ENCODE results near the gene DPEP2. TPM values are rescaled to one million over a fixed set of nuclear protein-coding genes. Genes with fewer than 3 reads are reported as not detected.
"Not testable (repeated sequence)": the region's sequence is repeated elsewhere in the genome, so short reads cannot be mapped to it uniquely, and the experiment has no call there.

DPEP2 gene
- total and polyA plus RNA-seq, 2 of the 13 experiments (the other 11 are each of a cell fraction or from before 2014, with no cell fraction given): 0.18 TPM; not detected in 1

DNA sequence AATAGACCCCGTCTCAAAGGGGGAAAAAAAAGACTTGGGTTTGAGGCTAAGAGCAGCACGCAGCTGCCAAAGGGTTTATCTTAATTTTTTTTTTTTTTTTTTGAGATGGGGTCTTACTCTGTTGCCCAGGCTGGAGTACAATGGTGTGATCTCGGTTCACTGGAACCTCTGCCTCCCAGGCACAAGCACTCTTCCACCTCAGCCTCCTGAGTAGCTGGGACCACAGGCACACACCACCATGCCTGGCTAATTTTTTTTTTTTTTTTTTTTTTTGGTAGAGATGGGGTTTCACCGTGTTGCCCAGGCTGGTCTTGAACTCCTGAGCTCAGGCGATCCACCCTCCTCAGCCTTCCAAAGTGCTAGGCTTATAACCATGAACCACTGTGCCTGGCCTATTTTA, 61.6 kb downstream of the DPEP2 start:
- CTCF ChIA-PET (ENCODE audit: low intra/inter-chr PET ratio, low total read pairs): not testable (repeated sequence)

More for the DNA sequence above, 61.6 kb downstream of the DPEP2 start:
- H3K27ac ChIP-seq (ENCODE audit: extremely low read length, insufficient read depth, low read length); H2AFZ ChIP-seq (ENCODE audit: low read length); H3K4me2 ChIP-seq (ENCODE audit: low read depth, low read length); H3K9ac ChIP-seq (ENCODE audit: insufficient read depth, low read depth, low read length); FAIRE-seq; BruUV-seq (replicated peaks); H3K9me3 ChIP-seq (ENCODE audit: low read length); intact Hi-C loops (cut with micrococcal nuclease; ENCODE audit: unreplicated experiment); H3K4me3 ChIP-seq (replicated peaks in 1 of 3; ENCODE audit: insufficient read depth in 1 of 3, low read depth in 2 of 3, low read length in 3 of 3); ATAC-seq; DNase-seq (ENCODE audit: low spot score); H3K27me3 ChIP-seq (ENCODE audit: control insufficient read depth in 1 of 2, insufficient read depth in 2 of 2, low read length in 2 of 2): not testable (repeated sequence)
- H3K36me3 ChIP-seq (replicated peaks in 1 of 2; ENCODE audit: control insufficient read depth in 1 of 2, insufficient read depth in 2 of 2, low read length in 2 of 2): peaks cover 6 to 11% of the 10 kb centered on the region in 2 experiments; a peak in 4 of 5 replicates
- peaks cover 24% of the 10 kb centered on the region for H3K79me2 ChIP-seq (ENCODE audit: insufficient read depth, low read length)
- peaks cover 48% of the 10 kb centered on the region for H3K4me1 ChIP-seq (ENCODE audit: insufficient read depth, low read length)
- POLR2A ChIA-PET: interaction anchor here (0.7 to 4.6 kb wide), 5 partner anchors 9 to 176 kb away, joined by 3 to 36 read pairs (median 5); partner anchors contain the start of genes DDX28, DPEP2 and DUS2
- TF ChIP-seq, protein P1, sequence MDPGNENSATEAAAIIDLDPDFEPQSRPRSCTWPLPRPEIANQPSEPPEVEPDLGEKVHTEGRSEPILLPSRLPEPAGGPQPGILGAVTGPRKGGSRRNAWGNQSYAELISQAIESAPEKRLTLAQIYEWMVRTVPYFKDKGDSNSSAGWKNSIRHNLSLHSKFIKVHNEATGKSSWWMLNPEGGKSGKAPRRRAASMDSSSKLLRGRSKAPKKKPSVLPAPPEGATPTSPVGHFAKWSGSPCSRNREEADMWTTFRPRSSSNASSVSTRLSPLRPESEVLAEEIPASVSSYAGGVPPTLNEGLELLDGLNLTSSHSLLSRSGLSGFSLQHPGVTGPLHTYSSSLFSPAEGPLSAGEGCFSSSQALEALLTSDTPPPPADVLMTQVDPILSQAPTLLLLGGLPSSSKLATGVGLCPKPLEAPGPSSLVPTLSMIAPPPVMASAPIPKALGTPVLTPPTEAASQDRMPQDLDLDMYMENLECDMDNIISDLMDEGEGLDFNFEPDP (CRISPR knock-in tag; conservative IDR thresholded peaks at IDR 0.05): 0 out of 2 replicates have a peak, but pooled peaks have one; percentile 10
- TF ChIP-seq, protein P2, sequence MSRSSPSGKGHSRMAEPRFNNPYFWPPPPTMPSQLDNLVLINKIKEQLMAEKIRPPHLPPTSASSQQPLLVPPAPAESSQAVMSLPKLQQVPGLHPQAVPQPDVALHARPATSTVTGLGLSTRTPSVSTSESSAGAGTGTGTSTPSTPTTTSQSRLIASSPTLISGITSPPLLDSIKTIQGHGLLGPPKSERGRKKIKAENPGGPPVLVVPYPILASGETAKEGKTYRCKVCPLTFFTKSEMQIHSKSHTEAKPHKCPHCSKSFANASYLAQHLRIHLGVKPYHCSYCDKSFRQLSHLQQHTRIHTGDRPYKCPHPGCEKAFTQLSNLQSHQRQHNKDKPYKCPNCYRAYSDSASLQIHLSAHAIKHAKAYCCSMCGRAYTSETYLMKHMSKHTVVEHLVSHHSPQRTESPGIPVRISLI (CRISPR knock-in tag; IDR thresholded peaks at IDR 0.05; ENCODE audit: borderline replicate concordance): peak; percentile 51; the same call in 1 of the 2 replicates
- peak; percentile 92; the same call in 1 of the 2 replicates for TF ChIP-seq ZNF121 (CRISPR knock-in tag; IDR thresholded peaks at IDR 0.05)
- in situ Hi-C loops (cut with HindIII; ENCODE audit: extremely low pct_ligation_motif_present, low pct_unique_long_range_greater_than_20kb): loop anchor here (10.0 kb wide), 1 partner anchor 273 kb away; the partner anchor contains the start of genes ACD, C16orf86, ENKD1 and PARD6A
- 96% methylated on average over 5 of the region's 5 CpGs for WGBS (ENCODE audit: low lambda C conversion rate)
- H4K20me1 ChIP-seq (ENCODE audit: insufficient read depth, low read length): peaks cover 13% of the 10 kb centered on the region; the same call in 1 of the 2 replicates

Small RNA genes within 50 kb of the gene (small RNA-seq; reads per million reads assigned to genes)
- gene RNU6-359P (ENCODE audit: insufficient read depth in 2 of 3, insufficient read length in 3 of 3, low read depth in 2 of 3, low replicate concordance in 1 of 3): 0 to 11.6 (median 0.98) reads per million in 3 experiments

Other genes starting within 250 kb of the DPEP2 start
- gene RANBP10, start 192.9 kb downstream of the DPEP2 start, total RNA-seq (2016; rRNA removed; fragmentation: Illumina TruSeq; extraction: Trizol): 8.5 and 9.2 TPM in 2 replicates
- gene RANBP10, start 192.9 kb downstream of the DPEP2 start, polyA plus RNA-seq (2011; rRNA removed): 22.7 and 24.5 TPM in 2 replicates
- 0.10 and 0.86 TPM in 2 replicates for gene TSNAXIP1, start 192.6 kb downstream of the DPEP2 start, total RNA-seq (2016; rRNA removed; fragmentation: Illumina TruSeq; extraction: Trizol)
- 0.37 and 0.61 TPM in 2 replicates for gene TSNAXIP1, start 192.6 kb downstream of the DPEP2 start, polyA plus RNA-seq (2011; rRNA removed)
- 53.4 and 53.8 TPM in 2 replicates for gene THAP11, start 157.2 kb downstream of the DPEP2 start, total RNA-seq (2016; rRNA removed; fragmentation: Illumina TruSeq; extraction: Trizol)
- 44.2 and 45.5 TPM in 2 replicates for gene THAP11, start 157.2 kb downstream of the DPEP2 start, polyA plus RNA-seq (2011; rRNA removed)
- gene NUTF2, start 152.6 kb downstream of the DPEP2 start, total RNA-seq (2016; rRNA removed; fragmentation: Illumina TruSeq; extraction: Trizol): 214 and 224 TPM in 2 replicates
- gene NUTF2, start 152.6 kb downstream of the DPEP2 start, polyA plus RNA-seq (2011; rRNA removed): 168 and 198 TPM in 2 replicates
- gene CENPT, start 151.8 kb downstream of the DPEP2 start, total RNA-seq (2016; rRNA removed; fragmentation: Illumina TruSeq; extraction: Trizol): 24.8 and 43.3 TPM in 2 replicates
- 40.9 and 51.3 TPM in 2 replicates for gene CENPT, start 151.8 kb downstream of the DPEP2 start, polyA plus RNA-seq (2011; rRNA removed)
- 53.4 and 59.1 TPM in 2 replicates for gene EDC4, start 126.4 kb downstream of the DPEP2 start, total RNA-seq (2016; rRNA removed; fragmentation: Illumina TruSeq; extraction: Trizol)
- gene EDC4, start 126.4 kb downstream of the DPEP2 start, polyA plus RNA-seq (2011; rRNA removed): 51.4 and 65.8 TPM in 2 replicates
- gene NRN1L, start 114.6 kb downstream of the DPEP2 start, total RNA-seq (2016; rRNA removed; fragmentation: Illumina TruSeq; extraction: Trizol): 0.53 TPM in 1 of 2 replicates, not detected in the other
- gene NRN1L, start 114.6 kb downstream of the DPEP2 start, polyA plus RNA-seq (2011; rRNA removed): 1.2 and 1.3 TPM in 2 replicates
- 8.4 and 12.9 TPM in 2 replicates for gene PSKH1, start 106.2 kb downstream of the DPEP2 start, total RNA-seq (2016; rRNA removed; fragmentation: Illumina TruSeq; extraction: Trizol)
- gene PSKH1, start 106.2 kb downstream of the DPEP2 start, polyA plus RNA-seq (2011; rRNA removed): 19.1 and 45.7 TPM in 2 replicates
- gene CTRL, start 67.6 kb downstream of the DPEP2 start, total RNA-seq (2016; rRNA removed; fragmentation: Illumina TruSeq; extraction: Trizol): 1.1 and 2.7 TPM in 2 replicates
- gene CTRL, start 67.6 kb downstream of the DPEP2 start, polyA plus RNA-seq (2011; rRNA removed): 1.7 and 1.9 TPM in 2 replicates
- gene PSMB10, start 62.6 kb downstream of the DPEP2 start, total RNA-seq (2016; rRNA removed; fragmentation: Illumina TruSeq; extraction: Trizol): 65.9 and 71.3 TPM in 2 replicates
- gene PSMB10, start 62.6 kb downstream of the DPEP2 start, polyA plus RNA-seq (2011; rRNA removed): 12.7 and 17.8 TPM in 2 replicates
- 13.2 and 36.1 TPM in 2 replicates for gene LCAT, start 55.4 kb downstream of the DPEP2 start, total RNA-seq (2016; rRNA removed; fragmentation: Illumina TruSeq; extraction: Trizol)
- gene LCAT, start 55.4 kb downstream of the DPEP2 start, polyA plus RNA-seq (2011; rRNA removed): 38.9 and 46.0 TPM in 2 replicates
- gene SLC12A4, start 30.8 kb downstream of the DPEP2 start, total RNA-seq (2016; rRNA removed; fragmentation: Illumina TruSeq; extraction: Trizol): 23.1 and 65.1 TPM in 2 replicates
- 84.3 and 134 TPM in 2 replicates for gene SLC12A4, start 30.8 kb downstream of the DPEP2 start, polyA plus RNA-seq (2011; rRNA removed)
- gene DPEP3, start 19.0 kb downstream of the DPEP2 start, total RNA-seq (2016; rRNA removed; fragmentation: Illumina TruSeq; extraction: Trizol): not detected in 2 replicates
- gene DPEP3, start 19.0 kb downstream of the DPEP2 start, polyA plus RNA-seq (2011; rRNA removed): not detected in 2 replicates
- not detected in 2 replicates for gene DPEP2NB, start 16.4 kb upstream of the DPEP2 start, total RNA-seq (2016; rRNA removed; fragmentation: Illumina TruSeq; extraction: Trizol)
- not detected in 2 replicates for gene DPEP2NB, start 16.4 kb upstream of the DPEP2 start, polyA plus RNA-seq (2011; rRNA removed)
- 16.4 and 18.4 TPM in 2 replicates for gene DDX28, start 23.7 kb upstream of the DPEP2 start, total RNA-seq (2016; rRNA removed; fragmentation: Illumina TruSeq; extraction: Trizol)
- gene DDX28, start 23.7 kb upstream of the DPEP2 start, polyA plus RNA-seq (2011; rRNA removed): 13.6 and 14.1 TPM in 2 replicates
- 25.1 and 25.9 TPM in 2 replicates for gene DUS2, start 23.8 kb upstream of the DPEP2 start, total RNA-seq (2016; rRNA removed; fragmentation: Illumina TruSeq; extraction: Trizol)
- gene DUS2, start 23.8 kb upstream of the DPEP2 start, polyA plus RNA-seq (2011; rRNA removed): 17.8 and 22.6 TPM in 2 replicates
- gene NFATC3, start 85.9 kb upstream of the DPEP2 start, total RNA-seq (2016; rRNA removed; fragmentation: Illumina TruSeq; extraction: Trizol): 52.6 and 63.2 TPM in 2 replicates
- 52.7 and 62.7 TPM in 2 replicates for gene NFATC3, start 85.9 kb upstream of the DPEP2 start, polyA plus RNA-seq (2011; rRNA removed)
- gene ESRP2, start 236.6 kb upstream of the DPEP2 start, total RNA-seq (2016; rRNA removed; fragmentation: Illumina TruSeq; extraction: Trizol): 17.1 and 21.1 TPM in 2 replicates
- gene ESRP2, start 236.6 kb upstream of the DPEP2 start, polyA plus RNA-seq (2011; rRNA removed): 32.4 and 36.3 TPM in 2 replicates
- 9.9 and 14.4 TPM in 2 replicates for gene PLA2G15, start 245.9 kb upstream of the DPEP2 start, total RNA-seq (2016; rRNA removed; fragmentation: Illumina TruSeq; extraction: Trizol)
- gene PLA2G15, start 245.9 kb upstream of the DPEP2 start, polyA plus RNA-seq (2011; rRNA removed): 23.7 and 30.2 TPM in 2 replicates

Measured in HepG2 (cell line).